Right atrium auricular region (tissue), 2 donors: Measurements from ENCODE around the gene RTTN. TPM values are rescaled to one million over a fixed set of nuclear protein-coding genes. Genes with fewer than 3 reads are reported as not detected.

Experiments used
- DNase-seq: peaks from one replicate; pipeline ENCODE4 v3.0.0-alpha.2; 2019; ENCODE audit warnings: low spot score
- H3K27ac ChIP-seq, 2 donors: fragments of 200-600 bp; sonication (generic); 1 replicate in 1 of 2; 2 replicates in 1 of 2; pipeline ENCODE4 v1.5.1; 2016 to 2019
- H3K27me3 ChIP-seq, 2 donors: fragments of 200-600 bp; sonication (generic); one replicate each; pipeline versions ENCODE4 v1.5.1 to v1.6.0; 2017 to 2019
- H3K36me3 ChIP-seq: fragments of 200-600 bp; sonication (generic); one replicate; pipeline ENCODE4 v1.5.1; 2016
- H3K4me1 ChIP-seq, 2 donors: fragments of 200-600 bp; sonication (generic); one replicate each; pipeline versions ENCODE4 v1.5.1 to v1.6.0; 2017 to 2019
- H3K4me3 ChIP-seq, 2 donors: fragments of 200-600 bp; sonication (generic); 1 replicate in 1 of 2; 2 replicates in 1 of 2; pipeline ENCODE4 v1.5.1; 2017 to 2019; ENCODE audit warnings: mild to moderate bottlenecking in 1 of 2, moderate library complexity in 1 of 2
- H3K9me3 ChIP-seq, 2 donors: fragments of 200-600 bp; sonication (generic); one replicate each; pipeline ENCODE4 v1.5.1; 2019
- CTCF ChIP-seq, 2 donors: fragments of 200-600 bp; sonication (generic); IDR thresholded peaks; one replicate each; pipeline ENCODE4 v1.5.1; 2019; ENCODE audit warnings: antibody characterized with exemption in 2 of 2
- total RNA-seq, 2 donors: library from RNA; depleted of rRNA; stranded (reverse); fragments of >200 nt; gene quantifications; one replicate each; pipeline ENCODE4 v1.1.0, GENCODE V29; 2016

RTTN gene
- total RNA-seq, 2 donors from 2014 or later = 6.3 to 8.0 TPM

DNA sequence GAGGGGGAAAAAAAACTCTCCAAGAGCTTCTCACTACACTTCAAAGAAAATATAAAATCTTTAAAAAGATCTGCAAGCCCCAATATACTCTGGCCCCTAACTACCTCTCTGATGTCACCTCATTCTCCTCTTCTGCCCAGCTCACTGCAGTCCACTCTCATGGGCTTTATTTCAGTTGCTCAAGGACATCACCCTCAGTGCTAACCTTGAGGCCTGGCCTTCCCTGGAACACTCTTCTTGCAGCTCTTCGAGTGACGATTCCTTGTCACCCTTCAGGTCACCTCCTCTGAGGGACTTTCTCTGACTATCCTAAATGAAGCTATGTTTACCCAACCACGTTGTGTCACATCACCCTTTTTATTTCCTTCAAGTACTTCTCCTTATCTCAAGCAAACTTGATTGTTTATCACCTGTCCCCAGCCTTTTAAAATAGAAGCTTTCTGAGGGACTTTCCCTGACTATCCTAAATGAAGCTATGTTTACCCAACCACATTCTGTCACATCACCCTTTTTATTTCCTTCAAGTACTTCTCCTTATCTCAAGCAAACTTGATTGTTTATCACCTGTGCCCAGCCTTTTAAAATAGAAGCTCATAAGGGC, 10.4 kb downstream of the RTTN start:
- Histone ChIP-seq H3K27me3 (no peaks in the 10 kb centered on the region), H3K4me3 (no peak overlapping the region), H3K4me1 (no peaks in the 10 kb centered on the region), H3K9me3 (no peaks in the 10 kb centered on the region), H3K36me3 (peaks cover 9% of the 10 kb centered on the region), H3K27ac (peak overlapping the region in 1 of 2 donors; percentile 50)
- no peak for DNase-seq
- TF ChIP-seq CTCF (IDR thresholded peaks at IDR 0.05) = no peak

- Histone ChIP-seq H3K27ac (peak overlapping the region in 1 of 2 donors; percentile 50), H3K9me3 (no peaks in the 10 kb centered on the region), H3K4me1 (no peaks in the 10 kb centered on the region), H3K36me3 (peaks cover 9% of the 10 kb centered on the region), H3K4me3 (no peak overlapping the region), H3K27me3 (no peaks in the 10 kb centered on the region)
- no peak for DNase-seq
- no peak for TF ChIP-seq CTCF (IDR thresholded peaks at IDR 0.05)
Observed at GRCh38 chr18:70194227-70194890, 11.1 kb downstream of the RTTN start.

DNA sequence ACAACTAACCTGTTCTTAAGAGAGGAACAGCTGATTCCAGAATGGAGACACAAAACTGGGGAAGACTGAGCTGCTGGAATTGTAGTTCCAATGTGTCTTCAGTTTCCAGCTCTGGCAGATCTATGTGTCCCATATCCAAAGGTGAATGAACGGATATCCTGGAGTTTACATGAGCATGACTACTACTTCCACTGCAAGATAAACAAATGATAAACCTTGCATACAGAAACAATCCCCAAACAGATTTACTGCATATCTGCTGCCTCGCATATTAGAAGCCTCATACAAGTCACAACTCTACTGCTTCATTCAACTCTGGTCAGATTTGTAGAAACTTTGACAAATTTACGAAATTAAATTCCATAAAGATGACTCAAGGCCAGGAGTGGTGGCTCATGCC, 15.0 kb downstream of the RTTN start:
- no peak for DNase-seq
- H3K36me3 ChIP-seq = peaks cover 35% of the 10 kb centered on the region
- TF ChIP-seq CTCF (IDR thresholded peaks at IDR 0.05) = no peak

GRCh38 chr18:70188113-70188512, 17.4 kb downstream of the RTTN start:
- H3K27ac ChIP-seq = no peak overlapping the region
- DNase-seq = no peak
- H3K9me3 ChIP-seq = no peaks in the 10 kb centered on the region
- no peaks in the 10 kb centered on the region for H3K4me1 ChIP-seq
- H3K36me3 ChIP-seq = peaks cover 35% of the 10 kb centered on the region
- no peak for TF ChIP-seq CTCF (IDR thresholded peaks at IDR 0.05)
- H3K27me3 ChIP-seq = no peaks in the 10 kb centered on the region
- no peak overlapping the region for H3K4me3 ChIP-seq

More for the DNA sequence above, 15.0 kb downstream of the RTTN start:
- no peak overlapping the region for H3K27ac ChIP-seq
- H3K9me3 ChIP-seq = no peaks in the 10 kb centered on the region
- H3K4me3 ChIP-seq = no peak overlapping the region
- H3K4me1 ChIP-seq = no peaks in the 10 kb centered on the region
- no peaks in the 10 kb centered on the region for H3K27me3 ChIP-seq

GRCh38 chr18:70183441-70183840, 22.0 kb downstream of the RTTN start:
- Histone ChIP-seq H3K4me1 (peaks cover 0 to 9% of the 10 kb centered on the region in 2 donors), H3K27ac (no peak overlapping the region), H3K36me3 (peaks cover 19% of the 10 kb centered on the region), H3K9me3 (no peaks in the 10 kb centered on the region), H3K4me3 (no peak overlapping the region), H3K27me3 (no peaks in the 10 kb centered on the region)
- DNase-seq = no peak
- no peak for TF ChIP-seq CTCF (IDR thresholded peaks at IDR 0.05)
